IMR-90 (cell line): Measurements from ENCODE around the gene RAC3. TPM values are rescaled to one million over a fixed set of nuclear protein-coding genes. Genes with fewer than 3 reads are reported as not detected.

Source experiments
- ATAC-seq: fragments of 200-7000 bp; cut with Tn5 transposase; 2 replicates; pipeline ENCODE4 v1.9.1; 2020; ENCODE audit warnings: low read depth, mild to moderate bottlenecking, moderate library complexity
- BruUV-seq: library from RNA; stranded (reverse); fragments of 400-500 nt; replicated peaks from 2 replicates; lab custom pipeline; 2021; lab: Mats Ljungman, UMichigan
- CTCF ChIA-PET: fragments of 300-600 bp; formaldehyde crosslinking; extraction: SDS; loops from one replicate; lab custom pipeline; 2021; ENCODE audit warnings: antibody characterized with exemption; lab: Yijun Ruan, JAX
- POLR2A ChIA-PET: fragments of 300-600 bp; sonication (Branson Sonifier 250); formaldehyde crosslinking; loops from one replicate; lab custom pipeline; 2022; ENCODE audit warnings: antibody characterized with exemption; ENCODE audit not compliant: unreplicated experiment; lab: Charles Lee
- DNase-seq: peaks from one replicate; pipeline ENCODE4 v3.0.0; 2013
- H2AFZ ChIP-seq: replicated peaks from 2 replicates; pipeline ENCODE3; 2013; ENCODE audit warnings: low read length, mild to moderate bottlenecking; ENCODE audit not compliant: poor library complexity
- H2AK5ac ChIP-seq: 2 replicates; pipeline ENCODE4 v1.6.1; 2013; ENCODE audit warnings: low read depth, low read length, inconsistent platforms
- H2AK9ac ChIP-seq: replicated peaks from 2 replicates; pipeline ENCODE3; 2013; ENCODE audit warnings: mild to moderate bottlenecking, low read depth, low read length, moderate library complexity; ENCODE audit not compliant: poor library complexity
- H2BK120ac ChIP-seq: 2 replicates; pipeline ENCODE4 v1.6.1; 2013; ENCODE audit warnings: low read depth, low read length, inconsistent platforms
- H2BK15ac ChIP-seq: 3 replicates; pipeline ENCODE4 v1.6.1; 2013; ENCODE audit warnings: low read depth, low read length, inconsistent platforms
- H2BK20ac ChIP-seq: 2 replicates; pipeline ENCODE4 v1.6.1; 2013; ENCODE audit warnings: low read depth, mild to moderate bottlenecking, inconsistent platforms, low read length, moderate library complexity
- H2BK5ac ChIP-seq: 2 replicates; pipeline ENCODE4 v1.6.1; 2013; ENCODE audit warnings: mild to moderate bottlenecking, low read depth, low read length, inconsistent platforms; ENCODE audit not compliant: poor library complexity, severe bottlenecking
- H3K14ac ChIP-seq: replicated peaks from 2 replicates; pipeline ENCODE4 v1.6.1; 2013; ENCODE audit warnings: low read depth, low read length, inconsistent platforms
- H3K18ac ChIP-seq: 2 replicates; pipeline ENCODE4 v1.6.1; 2013; ENCODE audit warnings: low read depth, low read length, control low read depth
- H3K23ac ChIP-seq: 2 replicates; pipeline ENCODE4 v1.6.1; 2013; ENCODE audit warnings: low read depth, low read length, inconsistent platforms
- H3K27ac ChIP-seq: 2 replicates; pipeline ENCODE4 v1.5.1; 2013; ENCODE audit warnings: mild to moderate bottlenecking, control low read depth, low read length; ENCODE audit not compliant: insufficient read depth
- H3K27me3 ChIP-seq: 2 replicates; pipeline ENCODE4 v1.6.1; 2013; ENCODE audit warnings: low read length; ENCODE audit not compliant: control insufficient read depth, insufficient read depth
- H3K36me3 ChIP-seq: 2 replicates; pipeline ENCODE4 v1.6.1; 2013; ENCODE audit warnings: low read length, mixed read lengths; ENCODE audit not compliant: control insufficient read depth, insufficient read depth
- H3K4ac ChIP-seq: 2 replicates; pipeline ENCODE4 v1.6.1; 2013; ENCODE audit warnings: low read depth, low read length, inconsistent platforms
- H3K4me1 ChIP-seq: 2 replicates; pipeline ENCODE4 v1.6.1; 2013; ENCODE audit warnings: low read length, mixed read lengths; ENCODE audit not compliant: control insufficient read depth, insufficient read depth
- H3K4me2 ChIP-seq: 2 replicates; pipeline ENCODE4 v1.6.1; 2013; ENCODE audit warnings: low read depth, mild to moderate bottlenecking, control low read depth, low read length, moderate library complexity
- H3K4me3 ChIP-seq: 2 replicates; pipeline ENCODE4 v1.5.1; 2013; ENCODE audit warnings: low read depth, mild to moderate bottlenecking, control low read depth, low read length, moderate library complexity; ENCODE audit not compliant: insufficient read depth
- H3K56ac ChIP-seq: 2 replicates; pipeline ENCODE4 v1.6.1; 2013; ENCODE audit warnings: low read length, inconsistent platforms; ENCODE audit not compliant: insufficient read depth; ENCODE audit errors: extremely low read depth
- H3K79me1 ChIP-seq, 2 experiments: 2 replicates each; pipeline ENCODE4 v1.6.1; 2013; ENCODE audit warnings: low read length in 2 of 2, inconsistent platforms in 1 of 2, low read depth in 1 of 2
- H3K9ac ChIP-seq: 2 replicates; pipeline ENCODE4 v1.6.1; 2013; ENCODE audit warnings: low read depth, low read length, control low read depth
- H3K9me1 ChIP-seq: 2 replicates; pipeline ENCODE4 v1.6.1; 2013; ENCODE audit warnings: low read length, inconsistent platforms; ENCODE audit not compliant: insufficient read depth
- H3K9me3 ChIP-seq: 2 replicates; pipeline ENCODE4 v1.6.1; 2013; ENCODE audit warnings: low read length; ENCODE audit not compliant: control insufficient read depth, insufficient read depth
- H4K20me1 ChIP-seq: 2 replicates; pipeline ENCODE4 v1.6.1; 2013; ENCODE audit warnings: low read length, inconsistent platforms; ENCODE audit not compliant: insufficient read depth
- H4K5ac ChIP-seq: 2 replicates; pipeline ENCODE4 v1.6.1; 2013; ENCODE audit warnings: mild to moderate bottlenecking, low read depth, low read length, control low read depth
- H4K8ac ChIP-seq, 2 experiments: 2 replicates each; pipeline ENCODE4 v1.6.1; 2013; ENCODE audit warnings: low read depth in 2 of 2, low read length in 2 of 2, control low read depth in 1 of 2, inconsistent platforms in 1 of 2
- H4K91ac ChIP-seq: 2 replicates; pipeline ENCODE4 v1.6.1; 2013; ENCODE audit warnings: low read depth, low read length, inconsistent platforms; ENCODE audit not compliant: insufficient read depth
- BHLHE40 ChIP-seq: fragments of 150-350 bp; IDR thresholded peaks from 2 replicates; pipeline ENCODE4 v1.6.1; 2016; ENCODE audit warnings: mild to moderate bottlenecking, low read depth, low read length
- CEBPB ChIP-seq: IDR thresholded peaks from 2 replicates; pipeline ENCODE4 v1.6.1; 2012; ENCODE audit warnings: low read depth, low read length, improper control_type of control experiment
- CHD1 ChIP-seq: IDR thresholded peaks from 2 replicates; pipeline ENCODE4 v1.6.1; 2012; ENCODE audit warnings: low read depth, low read length, improper control_type of control experiment
- FOS ChIP-seq: fragments of 150-350 bp; IDR thresholded peaks from 2 replicates; pipeline ENCODE4 v1.6.1; 2016; ENCODE audit warnings: low read depth, low read length
- MAFK ChIP-seq: IDR thresholded peaks from 2 replicates; pipeline ENCODE4 v1.6.1; 2012; ENCODE audit warnings: low read depth, low read length, improper control_type of control experiment
- MAZ ChIP-seq: IDR thresholded peaks from 2 replicates; pipeline ENCODE4 v1.6.1; 2012; ENCODE audit warnings: low read depth, mild to moderate bottlenecking, low read length, improper control_type of control experiment, moderate library complexity, borderline replicate concordance
- MXI1 ChIP-seq: IDR thresholded peaks from 2 replicates; pipeline ENCODE4 v1.6.1; 2012; ENCODE audit warnings: low read depth, mild to moderate bottlenecking, low read length, moderate library complexity, borderline replicate concordance
- POLR2A ChIP-seq: IDR thresholded peaks from 2 replicates; pipeline ENCODE4 v1.6.1; 2012; ENCODE audit warnings: mild to moderate bottlenecking, low read depth, low read length
- RCOR1 ChIP-seq: IDR thresholded peaks from 2 replicates; pipeline ENCODE4 v1.6.1; 2012; ENCODE audit warnings: mild to moderate bottlenecking, low read length, improper control_type of control experiment; ENCODE audit not compliant: insufficient replicate concordance
- WGBS, 2 experiments: methylation state at CpG; one replicate each; pipeline versions ENCODE4 v1.1.5 to v1.1.7; 2013; ENCODE audit warnings: missing lambda C conversion rate in 2 of 2; ENCODE audit not compliant: insufficient read length in 1 of 2; ENCODE audit errors: extremely low coverage in 2 of 2; 5-methylcytosine and 5-hydroxymethylcytosine counted together
- dilution Hi-C: fragments of 300-500 bp; cut with HindIII; formaldehyde crosslinking; loops from one replicate; pipeline ENCODE4 v1.14.3; 2018; ENCODE audit warnings: low sequenced_read_pairs; ENCODE audit not compliant: unreplicated experiment
- in situ Hi-C: fragments of 300-500 bp; cut with MboI; formaldehyde crosslinking; loops from 3 replicates; pipeline ENCODE4 v1.14.3; 2019; ENCODE audit warnings: low sequenced_read_pairs, inconsistent platforms, mixed read lengths
- intact Hi-C: fragments of 100-400 bp; cut with micrococcal nuclease; formaldehyde crosslinking; loops from 2 replicates; pipeline ENCODE4 v1.10.0; 2022
- polyA plus RNA-seq, 3 experiments: library from polyadenylated mRNA; depleted of rRNA; stranded (reverse); fragments of >200 nt; gene quantifications; 2 replicates each; pipeline ENCODE4 v1.2.3, GENCODE V29; 2012; ENCODE audit warnings: low replicate concordance in 1 of 3
- total RNA-seq: library from RNA; depleted of rRNA; stranded (reverse); fragments of >200 nt; gene quantifications from 2 replicates; pipeline ENCODE4 v1.2.3, GENCODE V29; 2012
- TF ChIP-seq, protein P1 (sequence below): fragments of 150-350 bp; IDR thresholded peaks from 2 replicates; pipeline ENCODE4 v1.6.1; 2017; ENCODE audit warnings: mild to moderate bottlenecking, antibody characterized with exemption, low read length, low read depth
- TF ChIP-seq, protein P2 (sequence below): conservative IDR thresholded peaks from 2 replicates; pipeline ENCODE4 v1.5.1; 2012; ENCODE audit warnings: mild to moderate bottlenecking, low read depth, low read length, improper control_type of control experiment

Gene RAC3
- total and polyA plus RNA-seq, 2 of the 4 experiments (the other 2 are of a cell fraction) = 5.7 to 23.4 TPM

DNA sequence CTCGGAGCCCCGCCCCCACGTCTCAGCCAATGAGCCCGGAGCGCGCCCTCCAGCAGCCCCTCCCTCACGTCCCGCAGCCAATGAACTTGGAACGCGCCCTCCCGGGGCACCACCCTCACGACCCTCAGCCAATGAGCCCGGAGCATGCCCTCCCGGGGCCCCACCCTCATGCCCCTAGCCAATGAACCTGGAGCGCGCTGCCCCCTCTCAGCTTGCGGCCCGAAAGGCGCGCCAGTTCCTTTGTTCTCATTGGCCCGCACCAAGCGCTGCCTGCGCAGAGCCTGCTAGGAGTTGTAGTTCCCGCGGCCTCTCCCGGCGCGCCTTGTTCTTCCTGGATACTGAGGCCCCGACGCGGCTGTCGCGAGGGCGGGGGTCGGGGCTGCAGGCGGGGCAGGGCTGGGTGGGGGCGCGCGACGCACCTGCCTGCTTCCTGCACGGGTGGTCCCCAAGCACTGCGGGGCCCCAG lies 8.5 kb upstream of the RAC3 start, which contains the start of gene LRRC45 (continued):
- TF ChIP-seq CHD1 = no peak

GRCh38 chr17:82023447-82024241 lies 7.8 kb upstream of the RAC3 start:
- peak; percentile 8 for DNase-seq
- ATAC-seq = peak; percentile 6
- WGBS, 2 experiments = 11% methylated on average over 32 of the region's 55 CpGs; no CpG with 5 or more reads in 1 of the 2 experiments

More at GRCh38 chr17:82023447-82024241, 7.8 kb upstream of the RAC3 start:
- Histone ChIP-seq H3K79me1 (peaks cover 12 to 46% of the 10 kb centered on the region in 2 experiments), H4K91ac (no peak overlapping the region), H3K36me3 (peaks cover 4% of the 10 kb centered on the region), H3K27me3 (no peaks in the 10 kb centered on the region), H2BK15ac (no peak overlapping the region), H3K9me3 (no peaks in the 10 kb centered on the region), H2AFZ (peak overlapping the region; percentile 91), H3K23ac (0 out of 2 replicates have a peak overlapping the region, but pooled peaks have one; percentile 70), H4K20me1 (peaks cover 24% of the 10 kb centered on the region), H2BK5ac (no peak overlapping the region), H3K4ac (peak overlapping the region; percentile 64), H4K8ac (peak overlapping the region; percentile 57 to 78; a peak in 2 of 4 replicates), H3K14ac (no peak overlapping the region), H3K56ac (peak overlapping the region; percentile 59; the same call in 1 of the 2 replicates), H2BK120ac (no peak overlapping the region), H3K4me2 (peak overlapping the region; percentile 99), H4K5ac (no peak overlapping the region), H2AK5ac (peak overlapping the region; percentile 60; the same call in 1 of the 2 replicates), H3K9ac (peak overlapping the region; percentile 81), H2AK9ac (peak overlapping the region; percentile 90), H3K9me1 (no peaks in the 10 kb centered on the region), H2BK20ac (no peak overlapping the region), H3K4me1 (peaks cover 13% of the 10 kb centered on the region), H3K27ac (peak overlapping the region; percentile 47; the same call in 1 of the 2 replicates), H3K18ac (no peak overlapping the region), H3K4me3 (peak overlapping the region; percentile 75)
- TF ChIP-seq, protein P1, sequence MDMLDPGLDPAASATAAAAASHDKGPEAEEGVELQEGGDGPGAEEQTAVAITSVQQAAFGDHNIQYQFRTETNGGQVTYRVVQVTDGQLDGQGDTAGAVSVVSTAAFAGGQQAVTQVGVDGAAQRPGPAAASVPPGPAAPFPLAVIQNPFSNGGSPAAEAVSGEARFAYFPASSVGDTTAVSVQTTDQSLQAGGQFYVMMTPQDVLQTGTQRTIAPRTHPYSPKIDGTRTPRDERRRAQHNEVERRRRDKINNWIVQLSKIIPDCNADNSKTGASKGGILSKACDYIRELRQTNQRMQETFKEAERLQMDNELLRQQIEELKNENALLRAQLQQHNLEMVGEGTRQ = no peak
- TF ChIP-seq FOS (no peak), RCOR1 (no peak), MAFK (no peak), MAZ (no peak), MXI1 (no peak), BHLHE40 (no peak), POLR2A (no peak), CEBPB (no peak)
- TF ChIP-seq, protein P2, sequence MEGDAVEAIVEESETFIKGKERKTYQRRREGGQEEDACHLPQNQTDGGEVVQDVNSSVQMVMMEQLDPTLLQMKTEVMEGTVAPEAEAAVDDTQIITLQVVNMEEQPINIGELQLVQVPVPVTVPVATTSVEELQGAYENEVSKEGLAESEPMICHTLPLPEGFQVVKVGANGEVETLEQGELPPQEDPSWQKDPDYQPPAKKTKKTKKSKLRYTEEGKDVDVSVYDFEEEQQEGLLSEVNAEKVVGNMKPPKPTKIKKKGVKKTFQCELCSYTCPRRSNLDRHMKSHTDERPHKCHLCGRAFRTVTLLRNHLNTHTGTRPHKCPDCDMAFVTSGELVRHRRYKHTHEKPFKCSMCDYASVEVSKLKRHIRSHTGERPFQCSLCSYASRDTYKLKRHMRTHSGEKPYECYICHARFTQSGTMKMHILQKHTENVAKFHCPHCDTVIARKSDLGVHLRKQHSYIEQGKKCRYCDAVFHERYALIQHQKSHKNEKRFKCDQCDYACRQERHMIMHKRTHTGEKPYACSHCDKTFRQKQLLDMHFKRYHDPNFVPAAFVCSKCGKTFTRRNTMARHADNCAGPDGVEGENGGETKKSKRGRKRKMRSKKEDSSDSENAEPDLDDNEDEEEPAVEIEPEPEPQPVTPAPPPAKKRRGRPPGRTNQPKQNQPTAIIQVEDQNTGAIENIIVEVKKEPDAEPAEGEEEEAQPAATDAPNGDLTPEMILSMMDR = no peak
- no TSS peak for BruUV-seq
- intact Hi-C loops (loop anchor here (2.0 kb wide), 1 partner anchor 151 kb away; no protein-coding TSS in a partner anchor), in situ Hi-C loops (no loop called here), dilution Hi-C loops (no loop called here)
- ChIA-PET POLR2A (no interaction called here), CTCF (interaction anchor here (1.0 to 1.3 kb wide), 2 partner anchors 14 to 64 kb away, joined by 3 to 11 read pairs; partner anchors contain the start of gene DCXR)
